HEK293T (cell line): Measurements from ENCODE around the gene RFX3.

Experiments
- CTCF ChIA-PET: fragments of 350-600 bp; formaldehyde crosslinking; extraction: SDS; loops from one replicate; lab custom pipeline; 2021; ENCODE audit warnings: antibody characterized with exemption, inconsistent platforms; lab: Yijun Ruan, JAX
- POLR2A ChIA-PET: fragments of 350-600 bp; formaldehyde crosslinking; extraction: SDS; loops from one replicate; lab custom pipeline; 2020; ENCODE audit warnings: antibody characterized with exemption, inconsistent platforms; lab: Yijun Ruan, JAX
- DNase-seq: peaks from one replicate; pipeline ENCODE4 v3.0.0; 2012; ENCODE audit warnings: mixed read lengths; ENCODE audit errors: extremely low spot score
- ARNT ChIP-seq: fragments of 450-650 bp; IDR thresholded peaks from 2 replicates; pipeline ENCODE4 v1.6.1; 2017; ENCODE audit warnings: mild to moderate bottlenecking
- BHLHE40 ChIP-seq: fragments of 450-650 bp; IDR thresholded peaks from 2 replicates; pipeline ENCODE4 v1.6.1; 2016; ENCODE audit warnings: mild to moderate bottlenecking, moderate library complexity, borderline replicate concordance
- CTBP1 ChIP-seq: fragments of 450-650 bp; IDR thresholded peaks from 2 replicates; pipeline ENCODE4 v1.6.1; 2016; ENCODE audit warnings: borderline replicate concordance
- ELF4 ChIP-seq: fragments of 450-650 bp; IDR thresholded peaks from 2 replicates; pipeline ENCODE4 v1.6.1; 2017; ENCODE audit warnings: antibody characterized with exemption
- FOXA1 ChIP-seq: fragments of 450-650 bp; IDR thresholded peaks from 2 replicates; pipeline ENCODE4 v1.6.1; 2016; ENCODE audit warnings: mild to moderate bottlenecking
- FOXK2 ChIP-seq: fragments of 450-650 bp; IDR thresholded peaks from 2 replicates; pipeline ENCODE4 v1.6.1; 2016; ENCODE audit warnings: mild to moderate bottlenecking
- FOXM1 ChIP-seq: fragments of 450-650 bp; IDR thresholded peaks from 2 replicates; pipeline ENCODE4 v1.6.1; 2017; ENCODE audit warnings: mild to moderate bottlenecking, borderline replicate concordance
- HDGF ChIP-seq: fragments of 450-650 bp; IDR thresholded peaks from 2 replicates; pipeline ENCODE4 v1.6.1; 2017; ENCODE audit warnings: antibody characterized with exemption, borderline replicate concordance
- L3MBTL2 ChIP-seq: fragments of 450-650 bp; conservative IDR thresholded peaks from 2 replicates; pipeline ENCODE4 v1.6.1; 2016; ENCODE audit warnings: mild to moderate bottlenecking
- LEF1 ChIP-seq: fragments of 450-650 bp; IDR thresholded peaks from 2 replicates; pipeline ENCODE4 v1.6.1; 2017; ENCODE audit warnings: mild to moderate bottlenecking, borderline replicate concordance
- NFRKB ChIP-seq: fragments of 450-650 bp; IDR thresholded peaks from 2 replicates; pipeline ENCODE4 v1.6.1; 2016; ENCODE audit warnings: mild to moderate bottlenecking, moderate library complexity
- SP1 ChIP-seq: fragments of 450-650 bp; IDR thresholded peaks from 2 replicates; pipeline ENCODE4 v1.6.1; 2017
- SUZ12 ChIP-seq: fragments of 450-650 bp; IDR thresholded peaks from 2 replicates; pipeline ENCODE4 v1.6.1; 2016; ENCODE audit warnings: mild to moderate bottlenecking
- TARDBP ChIP-seq: fragments of 450-650 bp; IDR thresholded peaks from 2 replicates; pipeline ENCODE4 v1.6.1; 2016
- ZNF384 ChIP-seq: fragments of 450-650 bp; IDR thresholded peaks from 2 replicates; pipeline ENCODE4 v1.6.1; 2016
- TF ChIP-seq, protein P1 (sequence below): fragments of 450-650 bp; IDR thresholded peaks from 2 replicates; pipeline ENCODE4 v1.6.1; 2016

RFX3 gene

DNA sequence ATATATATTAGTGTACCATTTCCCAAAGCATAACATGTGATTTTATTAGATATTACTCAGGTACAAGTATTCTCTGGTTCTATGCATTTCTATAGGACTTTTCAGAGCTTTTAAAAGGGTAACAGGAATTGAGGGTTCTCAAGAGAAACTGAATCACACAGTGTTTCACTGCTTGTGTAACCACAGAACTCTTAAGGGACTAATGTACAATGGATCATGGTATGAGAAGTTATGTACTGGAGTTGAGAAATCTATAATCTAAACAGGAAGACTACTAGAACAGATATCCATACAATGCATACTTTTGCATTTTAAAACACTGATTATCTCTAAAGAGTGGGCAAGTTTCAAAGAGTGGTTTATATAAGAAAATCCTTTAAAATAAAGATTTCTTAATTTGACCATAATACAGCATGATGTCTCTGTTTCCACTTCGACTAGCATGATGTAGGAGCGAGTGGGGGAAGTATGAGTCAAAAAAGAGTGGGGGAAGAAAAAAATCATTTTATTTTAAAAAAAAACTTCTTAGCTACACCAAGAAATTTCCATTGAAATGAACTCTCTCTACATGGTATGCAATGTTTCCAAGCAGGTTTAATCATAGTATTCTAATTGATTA lies 183.5 kb downstream of the RFX3 start:
- no peak for DNase-seq
- TF ChIP-seq ELF4 (no peak), TARDBP (no peak), FOXM1 (no peak), ZNF384 (no peak)
- ChIA-PET POLR2A (no interaction called here), CTCF (no interaction called here)

DNA sequence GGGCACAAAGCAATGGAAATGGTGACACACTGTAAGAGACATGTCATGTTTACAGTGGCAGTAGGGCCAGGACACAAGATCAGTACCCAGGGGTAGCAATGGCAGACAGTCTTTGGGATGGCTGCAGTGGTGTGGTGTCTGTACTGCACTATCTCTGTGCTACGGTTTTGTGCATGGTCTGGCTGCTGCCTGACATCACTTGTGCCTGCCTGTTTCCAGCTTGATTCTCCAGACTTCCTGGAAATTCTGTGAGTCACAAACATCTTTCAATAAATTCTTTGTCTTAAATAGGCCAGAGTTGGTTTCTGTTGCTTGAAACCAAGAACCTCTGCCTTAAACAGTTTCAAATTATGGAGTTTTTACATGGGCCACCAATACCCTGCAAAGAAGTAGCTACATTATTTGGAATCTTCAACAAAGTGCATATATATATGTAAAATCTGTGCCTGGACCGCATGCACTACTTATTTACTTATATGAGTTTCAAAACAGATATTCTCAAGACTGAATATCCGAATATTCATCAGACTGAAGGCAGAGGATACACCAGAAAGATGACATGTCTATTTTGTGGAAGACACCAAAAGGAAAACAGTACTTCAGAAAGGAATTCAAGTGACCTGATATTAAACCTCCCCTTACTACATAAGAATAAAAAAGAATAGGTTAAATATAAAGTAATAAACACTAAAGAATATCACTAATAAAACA lies 188.1 kb downstream of the RFX3 start:
- DNase-seq = no peak
- ChIA-PET POLR2A (no interaction called here), CTCF (no interaction called here)
- no peak for TF ChIP-seq NFRKB
- no peak for TF ChIP-seq FOXM1
- TF ChIP-seq FOXK2 = no peak
- TF ChIP-seq LEF1 = no peak
- TF ChIP-seq CTBP1 = no peak
- no peak for TF ChIP-seq L3MBTL2
- TF ChIP-seq ARNT = no peak
- no peak for TF ChIP-seq SUZ12
- no peak for TF ChIP-seq SP1
- TF ChIP-seq, protein P1, sequence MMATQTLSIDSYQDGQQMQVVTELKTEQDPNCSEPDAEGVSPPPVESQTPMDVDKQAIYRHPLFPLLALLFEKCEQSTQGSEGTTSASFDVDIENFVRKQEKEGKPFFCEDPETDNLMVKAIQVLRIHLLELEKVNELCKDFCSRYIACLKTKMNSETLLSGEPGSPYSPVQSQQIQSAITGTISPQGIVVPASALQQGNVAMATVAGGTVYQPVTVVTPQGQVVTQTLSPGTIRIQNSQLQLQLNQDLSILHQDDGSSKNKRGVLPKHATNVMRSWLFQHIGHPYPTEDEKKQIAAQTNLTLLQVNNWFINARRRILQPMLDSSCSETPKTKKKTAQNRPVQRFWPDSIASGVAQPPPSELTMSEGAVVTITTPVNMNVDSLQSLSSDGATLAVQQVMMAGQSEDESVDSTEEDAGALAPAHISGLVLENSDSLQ = no peak
- TF ChIP-seq FOXA1 = no peak
- TF ChIP-seq TARDBP = no peak
- TF ChIP-seq ZNF384 = no peak
- no peak for TF ChIP-seq HDGF
- TF ChIP-seq BHLHE40 = no peak
- no peak for TF ChIP-seq ELF4

DNA sequence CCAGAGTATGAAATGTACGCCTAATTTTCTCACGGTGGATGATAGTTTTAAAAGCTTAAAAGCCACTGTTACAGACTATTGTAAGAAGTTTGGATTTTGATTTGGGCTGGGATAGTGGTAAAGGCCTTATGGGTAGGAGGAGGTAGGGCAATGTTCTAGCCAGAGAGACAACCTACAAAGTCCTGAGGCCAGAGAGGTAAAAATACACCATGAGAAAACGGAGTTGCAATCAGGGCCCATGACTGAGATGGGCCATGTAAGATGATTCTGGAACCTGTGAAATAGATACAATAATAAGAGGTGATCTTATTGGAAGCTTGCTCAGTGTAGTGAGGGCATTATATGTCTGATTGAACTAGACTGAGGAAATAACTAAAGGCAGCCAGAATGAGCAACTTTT lies 188.8 kb downstream of the RFX3 start:
- POLR2A ChIA-PET = no interaction called here
- CTCF ChIA-PET = no interaction called here
- TF ChIP-seq CTBP1 (no peak), LEF1 (no peak), ELF4 (no peak), BHLHE40 (no peak), TARDBP (no peak), FOXA1 (no peak), SP1 (no peak), FOXM1 (no peak)
- TF ChIP-seq, protein P1 = no peak
- DNase-seq = no peak

DNA sequence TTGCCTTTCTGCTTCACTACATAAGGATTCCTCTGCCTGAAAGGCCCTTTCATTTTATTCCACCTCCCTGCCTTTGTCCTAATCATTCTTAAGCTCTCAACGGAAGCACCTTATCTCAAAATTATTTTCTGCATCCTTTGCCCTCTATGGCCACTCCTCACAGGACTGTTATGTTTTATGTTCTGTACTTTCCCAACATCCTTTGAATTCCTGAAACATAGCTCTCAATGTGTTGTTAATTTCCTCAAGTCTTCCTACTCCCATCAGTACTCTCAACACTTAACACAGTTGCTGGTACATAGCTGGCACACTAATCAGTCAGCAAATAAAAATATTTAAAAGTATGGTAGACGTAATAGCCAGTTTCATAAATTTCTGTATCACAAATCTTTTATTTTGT lies 193.0 kb downstream of the RFX3 start:
- POLR2A ChIA-PET = no interaction called here
- DNase-seq = no peak
- TF ChIP-seq TARDBP (no peak), NFRKB (no peak), LEF1 (no peak)
- CTCF ChIA-PET = no interaction called here

DNA sequence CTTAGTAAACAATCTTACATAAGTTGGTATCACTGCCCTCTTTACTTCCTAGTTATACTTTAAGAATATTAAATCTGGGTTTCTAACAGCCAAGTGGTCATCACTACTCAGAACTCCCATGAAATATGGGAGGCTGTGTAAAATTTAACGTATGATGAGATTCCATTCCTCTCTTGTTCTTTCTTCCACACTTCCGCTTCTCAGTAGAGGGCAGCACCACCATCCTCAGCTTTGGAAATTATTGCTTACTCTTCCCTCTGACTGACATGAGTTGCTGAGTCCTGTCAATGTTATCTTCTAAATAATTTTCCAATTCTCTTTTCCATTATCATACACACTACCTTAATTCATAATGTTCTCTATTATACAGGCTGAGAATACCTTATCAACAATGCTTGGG lies 194.0 kb downstream of the RFX3 start:
- POLR2A ChIA-PET = no interaction called here
- CTCF ChIA-PET = no interaction called here
- TF ChIP-seq, protein P1 = 0 out of 2 replicates have a peak, but pooled peaks have one; percentile 11
- TF ChIP-seq FOXA1 = no peak
- peak; percentile 12 for DNase-seq

DNA sequence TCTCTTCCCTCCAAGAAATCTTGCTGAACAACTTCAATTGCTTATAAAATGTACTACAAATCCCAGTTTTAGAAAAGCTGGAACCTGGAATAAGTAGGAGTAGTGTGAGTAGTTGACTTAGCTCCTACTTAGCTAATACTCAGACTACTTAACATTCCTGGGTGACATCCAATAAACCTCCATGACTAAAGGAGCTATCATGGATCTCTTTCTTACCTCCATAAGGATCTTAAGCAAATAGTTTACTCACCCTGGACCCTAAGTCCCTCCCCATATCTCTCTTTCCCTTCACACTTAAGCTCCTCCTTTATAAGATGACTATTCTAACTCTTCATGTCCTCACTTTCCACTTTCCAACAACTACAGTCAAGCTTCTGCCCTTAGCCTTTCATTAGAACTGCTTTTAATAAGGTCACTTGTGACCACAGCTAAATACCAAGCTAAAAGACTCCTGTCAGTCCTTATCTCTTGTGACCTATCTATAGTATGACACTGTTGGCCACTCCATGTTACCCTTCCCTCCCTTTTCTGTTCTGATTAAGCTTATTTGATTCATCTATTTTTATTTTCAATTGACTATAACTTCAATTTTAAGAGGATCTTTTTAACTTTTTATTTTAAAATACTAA lies 194.9 kb downstream of the RFX3 start:
- ChIA-PET POLR2A (no interaction called here), CTCF (interaction anchor here (0.5 kb wide), 1 partner anchor 96 kb away, joined by 3 read pairs; no protein-coding TSS in a partner anchor)
- TF ChIP-seq HDGF (no peak), L3MBTL2 (no peak), FOXM1 (no peak), NFRKB (no peak)
- TF ChIP-seq, protein P1 = no peak
- no peak for DNase-seq

DNA sequence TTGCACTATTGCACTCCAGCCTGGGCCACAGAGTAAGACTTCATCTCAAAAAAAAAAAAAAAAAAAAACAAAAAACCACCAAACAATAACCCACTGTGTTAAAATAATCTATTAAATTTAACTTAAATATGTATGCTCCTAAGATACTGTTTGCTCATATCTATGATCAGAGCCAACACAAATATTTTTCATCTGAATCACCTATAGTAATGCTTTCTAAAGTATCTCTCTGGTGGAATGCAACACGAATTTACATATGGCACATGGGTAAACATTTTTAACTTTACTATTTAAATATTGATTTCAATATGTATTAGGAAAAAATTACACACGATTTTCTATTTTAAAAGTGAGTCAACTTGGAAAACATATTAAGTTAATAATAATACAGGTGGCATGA lies 196.4 kb downstream of the RFX3 start:
- ChIA-PET POLR2A (no interaction called here), CTCF (no interaction called here)
- TF ChIP-seq, protein P1 = no peak
- TF ChIP-seq SUZ12 (no peak), ZNF384 (no peak), ARNT (no peak), SP1 (no peak), TARDBP (no peak), LEF1 (no peak), CTBP1 (no peak), L3MBTL2 (no peak), ELF4 (no peak), HDGF (no peak), FOXA1 (no peak), FOXM1 (no peak), FOXK2 (no peak), NFRKB (no peak), BHLHE40 (no peak)
- no peak for DNase-seq
